ENCODE measurements around the gene ROCK2. TPM values are rescaled to one million over a fixed set of nuclear protein-coding genes. Genes with fewer than 3 reads are reported as not detected.
A peak's percentile ranks its signal among the peaks of the same experiment; 100 is the strongest.

The ROCK2 gene
- total and polyA plus RNA-seq, 7 donors, result 12.1 to 84.4 (median 60.8) TPM

- Histone ChIP-seq H3K9me3 (no peaks in the 10 kb centered on the region), H3K4me1 (no peaks in the 10 kb centered on the region), H3K36me3 (ENCODE audit: insufficient read depth in 1 of 2, low read depth in 1 of 2) (peaks cover 0 to 66% of the 10 kb centered on the region in 2 donors), H3K27ac (no peak overlapping the region), H3K27me3 (ENCODE audit: insufficient read depth in 3 of 3, low read length in 2 of 3) (no peaks in the 10 kb centered on the region), H3K4me3 (no peak overlapping the region)
- no peak for DNase-seq
- no peak for TF ChIP-seq CTCF (IDR thresholded peaks at IDR 0.05)
- intact Hi-C loops (cut with DNase I), result loop anchor here in 1 of 2 donors (5.0 to 10.0 kb wide), 2 partner anchors 37 to 45 kb away; a partner anchor contains a TSS
- WGBS, 3 donors, result 85 to 91% (median 91%) methylated on average over 4 of the region's 4 CpGs
- ATAC-seq, result no peak
Observed at GRCh38 chr2:11179899-11180298, 164.5 kb downstream of the ROCK2 start.

GRCh38 chr2:11179196-11179595 lies 165.2 kb downstream of the ROCK2 start:
- Histone ChIP-seq H3K9me3 (no peaks in the 10 kb centered on the region), H3K4me3 (no peak overlapping the region), H3K4me1 (no peaks in the 10 kb centered on the region), H3K36me3 (ENCODE audit: insufficient read depth in 1 of 2, low read depth in 1 of 2) (peaks cover 0 to 63% of the 10 kb centered on the region in 2 donors), H3K27me3 (ENCODE audit: insufficient read depth in 3 of 3, low read length in 2 of 3) (no peaks in the 10 kb centered on the region), H3K27ac (no peak overlapping the region)
- no peak for ATAC-seq
- DNase-seq, result no peak
- no peak for TF ChIP-seq CTCF (IDR thresholded peaks at IDR 0.05)
- intact Hi-C loops (cut with DNase I), result no loop called here
- 79 to 81% (median 81%) methylated on average over 4 of the region's 4 CpGs for WGBS, 3 donors

- H3K27ac ChIP-seq, result no peak overlapping the region
- no peaks in the 10 kb centered on the region for H3K27me3 ChIP-seq (ENCODE audit: insufficient read depth in 3 of 3, low read length in 2 of 3)
- H3K9me3 ChIP-seq, result no peaks in the 10 kb centered on the region
- DNase-seq (no peak), ATAC-seq (no peak)
- H3K36me3 ChIP-seq (ENCODE audit: insufficient read depth in 1 of 2, low read depth in 1 of 2), result peaks cover 0 to 56% of the 10 kb centered on the region in 2 donors
- intact Hi-C loops (cut with DNase I), result no loop called here
- H3K4me3 ChIP-seq, result no peak overlapping the region
- H3K4me1 ChIP-seq, result no peaks in the 10 kb centered on the region
- WGBS, 3 donors, result 64 to 68% (median 65%) methylated on average over 5 of the region's 5 CpGs
- TF ChIP-seq CTCF (IDR thresholded peaks at IDR 0.05), result no peak
Observed at GRCh38 chr2:11177871-11178690, 166.4 kb downstream of the ROCK2 start.

GRCh38 chr2:11175293-11175795 lies 169.1 kb downstream of the ROCK2 start:
- DNase-seq (no peak), ATAC-seq (peak in 1 of 4 donors; percentile 9)
- WGBS, 3 donors, result 80 to 83% (median 80%) methylated on average over 6 of the region's 6 CpGs
- TF ChIP-seq CTCF (IDR thresholded peaks at IDR 0.05), result no peak
- no peak overlapping the region for H3K4me3 ChIP-seq
- intact Hi-C loops (cut with DNase I), result no loop called here
- no peak overlapping the region for H3K27ac ChIP-seq
- H3K4me1 ChIP-seq, result no peaks in the 10 kb centered on the region
- no peaks in the 10 kb centered on the region for H3K27me3 ChIP-seq (ENCODE audit: insufficient read depth in 3 of 3, low read length in 2 of 3)
- no peaks in the 10 kb centered on the region for H3K9me3 ChIP-seq
- H3K36me3 ChIP-seq (ENCODE audit: insufficient read depth in 1 of 2, low read depth in 1 of 2), result peaks cover 0 to 30% of the 10 kb centered on the region in 2 donors
